Left lung (tissue), 10 donors: ENCODE data around the gene FERMT2. TPM values are rescaled to one million over a fixed set of nuclear protein-coding genes. Genes with fewer than 3 reads are reported as not detected.
"Not testable (repeated sequence)": the region's sequence is repeated elsewhere in the genome, so short reads cannot be mapped to it uniquely, and the experiment has no call there.

Source experiments
- ATAC-seq: fragments of 200-7000 bp; cut with Tn5 transposase; one replicate; pipeline ENCODE4 v1.9.1; 2020; ENCODE audit warnings: moderate library complexity
- DNase-seq, 4 donors: peaks; one replicate each; pipeline ENCODE4 v3.0.0-alpha.2; 2013 to 2020
- H3K27ac ChIP-seq, 2 donors: fragments of 200-600 bp; sonication (generic) in 1 of 2; one replicate each; pipeline versions ENCODE4 v1.5.0 to v1.8.0; 2020 to 2021
- H3K27me3 ChIP-seq, 2 donors: fragments of 200-600 bp; sonication (generic) in 1 of 2; one replicate each; pipeline versions ENCODE4 v1.5.0 to v1.8.0; 2020 to 2021
- H3K36me3 ChIP-seq, 2 donors: fragments of 200-600 bp; sonication (generic) in 1 of 2; one replicate each; pipeline versions ENCODE4 v1.5.0 to v1.8.0; 2020 to 2021
- H3K4me1 ChIP-seq, 2 donors: fragments of 200-600 bp; one replicate each; pipeline ENCODE4 v1.8.0; 2021
- H3K4me3 ChIP-seq, 2 donors: fragments of 200-600 bp; sonication (generic) in 1 of 2; one replicate each; pipeline versions ENCODE4 v1.5.0 to v1.8.0; 2020 to 2021; ENCODE audit warnings: mild to moderate bottlenecking in 1 of 2
- H3K9me3 ChIP-seq, 2 donors: fragments of 200-600 bp; sonication (generic) in 1 of 2; one replicate each; pipeline versions ENCODE4 v1.5.0 to v1.8.0; 2020 to 2021
- intact Hi-C, 2 donors: fragments of 100-400 bp; cut with DNase I; formaldehyde crosslinking; loops; one replicate each; pipeline versions ENCODE4 v1.11.2 to v1.14.2; 2022
- polyA plus RNA-seq, 6 donors: library from polyadenylated mRNA; unstranded; fragments of 120-200 nt; gene quantifications; one replicate each; pipeline ENCODE4 v1.2.1, GENCODE V29; 2013; ENCODE audit not compliant: insufficient read length in 6 of 6
- total RNA-seq, 2 donors: library from RNA; stranded (reverse); fragmentation: NEBNext Ultra II Directional; extraction: Animal tissue kit (Norgen Biotek cat#: 25700); gene quantifications; one replicate each; pipeline ENCODE4 v1.2.1, GENCODE V29; 2021
- TF ChIP-seq, protein P1 (sequence below), 2 donors: fragments of 200-600 bp; sonication (generic) in 1 of 2; IDR thresholded peaks; one replicate each; pipeline versions ENCODE4 v1.5.0 to v1.8.0; 2021; ENCODE audit warnings: antibody characterized with exemption in 2 of 2
- donor health status: DM: no; HTN: yes; CAD: no.
- donor health status: DM: no; HTN: no; CAD: no.

Gene FERMT2
- total and polyA plus RNA-seq, 8 donors, result 93.4 to 148 (median 131) TPM

DNA sequence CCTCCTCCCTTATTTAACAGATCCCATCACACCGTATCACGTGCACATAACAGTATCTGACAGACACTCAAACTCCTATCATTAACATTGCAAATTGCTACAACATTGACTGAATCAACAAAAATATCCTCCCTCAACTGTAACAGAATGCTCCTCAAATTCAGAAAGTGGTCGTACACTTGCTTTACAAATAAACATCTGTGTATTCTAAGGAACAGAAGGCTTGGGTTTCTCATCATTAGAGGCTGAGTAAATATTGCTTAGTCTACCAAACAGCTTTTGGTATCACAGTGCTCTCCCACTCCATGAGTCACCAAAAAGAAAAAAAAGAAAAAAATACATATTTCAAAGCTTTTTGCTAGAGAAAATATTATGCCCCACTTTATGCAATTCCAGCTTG lies 23.9 kb downstream of the FERMT2 start:
- H3K36me3 ChIP-seq, result no peaks in the 10 kb centered on the region
- H3K27me3 ChIP-seq, result no peaks in the 10 kb centered on the region
- H3K27ac ChIP-seq, result no peak overlapping the region
- no peak overlapping the region for H3K4me3 ChIP-seq
- no peak for DNase-seq
- peaks cover 11 to 38% of the 10 kb centered on the region in 2 donors for H3K4me1 ChIP-seq
- intact Hi-C loops, result no loop called here
- no peaks in the 10 kb centered on the region for H3K9me3 ChIP-seq
- peak; percentile 59 for ATAC-seq
- TF ChIP-seq, protein P1, sequence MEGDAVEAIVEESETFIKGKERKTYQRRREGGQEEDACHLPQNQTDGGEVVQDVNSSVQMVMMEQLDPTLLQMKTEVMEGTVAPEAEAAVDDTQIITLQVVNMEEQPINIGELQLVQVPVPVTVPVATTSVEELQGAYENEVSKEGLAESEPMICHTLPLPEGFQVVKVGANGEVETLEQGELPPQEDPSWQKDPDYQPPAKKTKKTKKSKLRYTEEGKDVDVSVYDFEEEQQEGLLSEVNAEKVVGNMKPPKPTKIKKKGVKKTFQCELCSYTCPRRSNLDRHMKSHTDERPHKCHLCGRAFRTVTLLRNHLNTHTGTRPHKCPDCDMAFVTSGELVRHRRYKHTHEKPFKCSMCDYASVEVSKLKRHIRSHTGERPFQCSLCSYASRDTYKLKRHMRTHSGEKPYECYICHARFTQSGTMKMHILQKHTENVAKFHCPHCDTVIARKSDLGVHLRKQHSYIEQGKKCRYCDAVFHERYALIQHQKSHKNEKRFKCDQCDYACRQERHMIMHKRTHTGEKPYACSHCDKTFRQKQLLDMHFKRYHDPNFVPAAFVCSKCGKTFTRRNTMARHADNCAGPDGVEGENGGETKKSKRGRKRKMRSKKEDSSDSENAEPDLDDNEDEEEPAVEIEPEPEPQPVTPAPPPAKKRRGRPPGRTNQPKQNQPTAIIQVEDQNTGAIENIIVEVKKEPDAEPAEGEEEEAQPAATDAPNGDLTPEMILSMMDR (IDR thresholded peaks at IDR 0.05), result no peak

DNA sequence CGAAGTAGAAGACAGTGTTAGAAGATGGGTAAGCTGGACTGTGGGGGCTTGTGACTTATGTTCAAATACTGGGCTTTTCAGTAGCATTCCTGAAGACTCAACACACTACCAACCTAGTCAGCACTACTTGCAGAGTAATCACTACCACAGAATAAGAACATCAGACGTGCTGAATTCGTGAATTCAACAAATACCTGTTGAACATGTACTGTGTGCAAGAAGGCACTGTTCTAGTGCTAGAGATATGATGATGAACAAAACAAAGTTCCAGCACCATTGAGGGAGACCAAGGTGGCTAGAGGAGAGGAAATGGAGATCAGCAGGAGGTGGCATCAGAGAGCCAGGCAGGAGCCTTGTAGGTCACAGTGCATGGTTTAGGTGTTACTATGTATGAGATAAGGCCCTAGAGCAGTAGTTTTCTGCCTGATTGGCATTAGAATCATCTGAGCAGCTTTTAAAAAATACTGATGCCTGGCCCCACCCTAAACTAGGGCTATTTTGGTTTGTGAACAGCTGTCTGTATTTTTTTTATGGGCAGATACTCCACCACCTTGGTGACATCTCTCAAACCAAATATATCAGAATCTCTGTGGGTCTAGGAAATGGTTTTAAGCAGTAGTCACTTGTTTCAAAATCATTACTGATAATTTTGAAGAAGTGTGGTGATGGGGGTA lies 26.8 kb downstream of the FERMT2 start:
- TF ChIP-seq, protein P1 (IDR thresholded peaks at IDR 0.05), result no peak
- no peak for DNase-seq
- Histone ChIP-seq H3K27me3 (no peaks in the 10 kb centered on the region), H3K36me3 (no peaks in the 10 kb centered on the region), H3K4me1 (peaks cover 25 to 53% of the 10 kb centered on the region in 2 donors), H3K27ac (no peak overlapping the region), H3K4me3 (no peak overlapping the region), H3K9me3 (no peaks in the 10 kb centered on the region)
- intact Hi-C loops, result no loop called here
- ATAC-seq, result peak; percentile 29

DNA sequence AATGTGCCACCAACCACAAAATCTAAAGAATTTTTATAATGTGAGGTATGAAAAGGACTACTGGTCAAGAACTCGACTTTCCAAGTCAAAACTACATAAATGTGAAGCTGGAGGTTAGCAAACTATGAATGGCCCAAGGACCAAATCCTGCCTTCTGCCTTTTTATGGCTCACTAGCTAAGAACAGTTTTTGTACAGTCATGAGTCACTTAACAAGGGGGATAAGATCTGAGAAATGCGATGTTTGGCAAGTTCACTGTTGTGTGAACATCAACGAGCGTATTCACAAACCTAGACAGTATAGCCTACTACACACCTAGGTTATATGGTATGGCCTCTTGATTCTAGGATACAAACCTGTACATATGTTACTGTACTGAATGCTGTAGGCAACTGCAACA lies 28.2 kb downstream of the FERMT2 start:
- TF ChIP-seq, protein P1 (IDR thresholded peaks at IDR 0.05), result no peak
- no peaks in the 10 kb centered on the region for H3K9me3 ChIP-seq
- DNase-seq (no peak), ATAC-seq (no peak)
- H3K4me1 ChIP-seq, result peaks cover 28 to 62% of the 10 kb centered on the region in 2 donors
- H3K27me3 ChIP-seq, result no peaks in the 10 kb centered on the region
- intact Hi-C loops, result no loop called here
- H3K4me3 ChIP-seq, result no peak overlapping the region
- no peak overlapping the region for H3K27ac ChIP-seq
- no peaks in the 10 kb centered on the region for H3K36me3 ChIP-seq

DNA sequence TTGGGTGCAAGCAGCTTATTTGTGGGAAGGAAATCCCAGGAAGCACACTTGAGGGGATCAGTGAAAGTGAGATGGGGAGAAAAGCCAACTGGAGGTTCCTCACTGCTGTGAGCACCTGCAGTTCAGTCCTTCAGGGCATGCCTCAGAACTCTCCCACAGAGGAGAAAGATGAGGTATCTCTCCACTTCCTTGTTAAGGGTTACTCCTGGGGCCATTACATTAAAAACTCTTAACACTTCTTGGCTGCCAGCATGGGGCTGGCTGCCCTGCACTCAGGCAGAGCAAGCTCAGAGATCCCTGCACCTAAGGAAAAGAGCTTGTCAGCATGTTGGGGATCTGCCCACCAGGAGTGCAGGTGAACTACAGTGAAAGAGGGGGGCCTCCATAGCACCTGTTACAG lies 28.8 kb downstream of the FERMT2 start:
- ATAC-seq, result peak; percentile 4
- no peaks in the 10 kb centered on the region for H3K36me3 ChIP-seq
- H3K9me3 ChIP-seq, result no peaks in the 10 kb centered on the region
- no peak for DNase-seq
- H3K4me1 ChIP-seq, result peaks cover 27 to 61% of the 10 kb centered on the region in 2 donors
- TF ChIP-seq, protein P1 (IDR thresholded peaks at IDR 0.05), result no peak
- H3K27ac ChIP-seq, result no peak overlapping the region
- no peak overlapping the region for H3K4me3 ChIP-seq
- intact Hi-C loops, result no loop called here
- no peaks in the 10 kb centered on the region for H3K27me3 ChIP-seq

- ATAC-seq, H3K9me3 ChIP-seq, H3K27me3 ChIP-seq, H3K4me3 ChIP-seq, H3K36me3 ChIP-seq, intact Hi-C loops, DNase-seq: not testable (repeated sequence)
- Histone ChIP-seq H3K27ac (peak overlapping the region in 1 of 2 donors; percentile 35), H3K4me1 (peaks cover 21 to 53% of the 10 kb centered on the region in 2 donors)
These were observed 30.4 kb downstream of the FERMT2 start for GRCh38 chr14:52920411-52920810.

- H3K4me3 ChIP-seq, result no peak overlapping the region
- H3K27me3 ChIP-seq, result no peaks in the 10 kb centered on the region
- ATAC-seq, result no peak
- intact Hi-C loops, result no loop called here
- TF ChIP-seq, protein P1 (IDR thresholded peaks at IDR 0.05), result no peak
- no peaks in the 10 kb centered on the region for H3K36me3 ChIP-seq
- peak overlapping the region in 1 of 2 donors; percentile 35 for H3K27ac ChIP-seq
- no peaks in the 10 kb centered on the region for H3K9me3 ChIP-seq
- H3K4me1 ChIP-seq, result peaks cover 21 to 53% of the 10 kb centered on the region in 2 donors
- DNase-seq, result no peak
These were observed 30.9 kb downstream of the FERMT2 start for GRCh38 chr14:52919971-52920370.
